Effector CD4-positive, alpha-beta T cell (primary cell): ENCODE results near the gene BAD.

Experiments
- DNase-seq: peaks from one replicate; pipeline ENCODE4 v3.0.0-alpha.2; 2020

The BAD gene

GRCh38 chr11:64227405-64227956, 57.0 kb downstream of the BAD start:
- no peak for DNase-seq

- DNase-seq, result peak; percentile 52
These were observed 57.9 kb downstream of the BAD start for GRCh38 chr11:64226507-64227051.

- DNase-seq, result peak; percentile 87
These were observed 58.6 kb downstream of the BAD start, which contains the start of the genes NUDT22 and TRPT1 for GRCh38 chr11:64225608-64226506. Gene NUDT22, plus strand, starts transcription at chr11:64226274. Its CDS starts 379 bp downstream, at chr11:64226653. Gene TRPT1, minus strand, starts transcription at chr11:64226186. Its CDS starts 326 bp downstream, at chr11:64225860.

GRCh38 chr11:64224891-64225607, 59.4 kb downstream of the BAD start:
- no peak for DNase-seq

- DNase-seq, result no peak
These were observed 60.1 kb downstream of the BAD start for GRCh38 chr11:64224151-64224890.

- DNase-seq, result no peak
These were observed 61.3 kb downstream of the BAD start for GRCh38 chr11:64223001-64223651.

- DNase-seq, result no peak
These were observed 61.8 kb downstream of the BAD start for GRCh38 chr11:64222651-64223000.

- no peak for DNase-seq
These were observed 63.7 kb downstream of the BAD start for GRCh38 chr11:64220798-64221197.

GRCh38 chr11:64220271-64220670, 64.2 kb downstream of the BAD start:
- no peak for DNase-seq
